GM12801 (cell line): ENCODE data around the gene CLEC3A.

ENCODE experiments used
- TF ChIP-seq, protein P1 (sequence below): IDR thresholded peaks from one replicate; pipeline ENCODE4 v1.5.1; 2011; ENCODE audit warnings: control low read depth; ENCODE audit not compliant: insufficient read length; ENCODE audit errors: extremely low read depth

The CLEC3A gene, protein sequence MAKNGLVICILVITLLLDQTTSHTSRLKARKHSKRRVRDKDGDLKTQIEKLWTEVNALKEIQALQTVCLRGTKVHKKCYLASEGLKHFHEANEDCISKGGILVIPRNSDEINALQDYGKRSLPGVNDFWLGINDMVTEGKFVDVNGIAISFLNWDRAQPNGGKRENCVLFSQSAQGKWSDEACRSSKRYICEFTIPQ

DNA sequence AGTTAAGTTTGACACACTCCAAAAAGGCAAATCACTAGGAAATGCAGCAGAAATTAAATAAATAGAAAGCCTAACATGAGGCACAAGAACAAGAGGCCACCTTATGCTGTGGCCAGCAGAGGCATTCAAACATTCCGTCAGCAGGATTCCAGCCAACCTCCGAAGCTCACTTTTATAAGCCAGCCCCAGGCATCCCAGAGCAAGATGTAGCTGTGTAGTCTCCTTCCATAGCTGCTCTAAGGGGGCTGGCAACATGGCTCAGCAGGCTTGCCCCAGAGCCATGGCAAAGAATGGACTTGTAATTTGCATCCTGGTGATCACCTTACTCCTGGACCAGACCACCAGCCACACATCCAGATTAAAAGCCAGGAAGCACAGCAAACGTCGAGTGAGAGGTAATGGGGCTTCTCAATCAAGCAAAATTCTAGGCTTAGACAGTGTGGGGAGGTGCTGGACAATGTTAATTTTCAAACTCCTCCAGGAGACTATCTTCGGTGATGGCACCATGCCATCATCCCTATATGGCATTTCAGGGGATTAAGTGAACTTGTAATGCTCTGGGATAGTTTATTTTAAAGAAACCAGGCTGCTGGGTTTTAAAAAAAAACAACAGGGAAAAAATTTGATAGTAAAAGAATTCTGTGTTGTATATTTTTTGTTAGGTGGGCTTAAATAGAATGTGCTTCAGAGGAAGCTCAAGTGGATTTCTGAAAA is at the start of gene CLEC3A:
TSS of gene CLEC3A (plus strand) at position 202 of the 714 bp plus-strand sequence. CDS start at position 281, 79 bp downstream.
- TF ChIP-seq, protein P1, sequence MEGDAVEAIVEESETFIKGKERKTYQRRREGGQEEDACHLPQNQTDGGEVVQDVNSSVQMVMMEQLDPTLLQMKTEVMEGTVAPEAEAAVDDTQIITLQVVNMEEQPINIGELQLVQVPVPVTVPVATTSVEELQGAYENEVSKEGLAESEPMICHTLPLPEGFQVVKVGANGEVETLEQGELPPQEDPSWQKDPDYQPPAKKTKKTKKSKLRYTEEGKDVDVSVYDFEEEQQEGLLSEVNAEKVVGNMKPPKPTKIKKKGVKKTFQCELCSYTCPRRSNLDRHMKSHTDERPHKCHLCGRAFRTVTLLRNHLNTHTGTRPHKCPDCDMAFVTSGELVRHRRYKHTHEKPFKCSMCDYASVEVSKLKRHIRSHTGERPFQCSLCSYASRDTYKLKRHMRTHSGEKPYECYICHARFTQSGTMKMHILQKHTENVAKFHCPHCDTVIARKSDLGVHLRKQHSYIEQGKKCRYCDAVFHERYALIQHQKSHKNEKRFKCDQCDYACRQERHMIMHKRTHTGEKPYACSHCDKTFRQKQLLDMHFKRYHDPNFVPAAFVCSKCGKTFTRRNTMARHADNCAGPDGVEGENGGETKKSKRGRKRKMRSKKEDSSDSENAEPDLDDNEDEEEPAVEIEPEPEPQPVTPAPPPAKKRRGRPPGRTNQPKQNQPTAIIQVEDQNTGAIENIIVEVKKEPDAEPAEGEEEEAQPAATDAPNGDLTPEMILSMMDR, result no peak

DNA sequence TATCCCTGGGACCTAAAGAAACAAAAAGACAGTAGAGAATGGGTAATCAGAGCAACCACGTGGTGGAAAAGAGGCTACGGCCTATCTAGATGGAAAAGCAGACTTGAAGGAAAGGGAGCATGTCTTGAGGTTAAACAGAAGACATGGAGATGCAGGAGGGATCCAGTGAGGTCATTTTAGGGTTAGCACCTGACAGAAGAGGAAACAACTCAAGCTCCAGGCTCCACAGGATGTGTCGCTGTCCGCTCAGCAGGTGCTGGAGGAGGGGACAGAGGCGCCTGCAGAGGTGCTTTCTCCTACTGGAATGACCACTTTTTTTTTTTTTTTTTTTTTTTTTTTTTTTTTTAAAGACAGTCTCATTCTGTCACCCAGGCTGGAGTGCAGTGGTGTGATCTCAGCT is 47.5 kb upstream of the CLEC3A start:
- TF ChIP-seq, protein P1, result no peak

DNA sequence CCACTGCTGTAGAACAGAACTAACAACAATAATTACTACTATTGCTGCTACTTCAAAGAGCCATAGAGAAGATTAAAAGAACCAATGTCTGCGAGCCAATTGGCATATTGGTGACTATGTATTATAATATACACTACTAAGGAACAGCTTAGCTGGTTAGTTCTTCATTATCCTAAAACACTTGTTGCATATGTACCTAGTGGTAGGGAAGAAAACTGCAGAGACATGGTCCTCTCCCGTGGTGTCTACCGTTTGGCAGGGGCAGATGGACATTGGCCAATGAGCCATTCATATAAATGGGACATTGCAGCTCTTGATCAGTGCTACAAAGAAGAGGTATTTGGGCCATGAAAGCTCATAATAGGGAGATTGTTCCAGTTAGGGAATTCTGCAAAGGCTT is 46.4 kb upstream of the CLEC3A start:
- TF ChIP-seq, protein P1, result no peak

DNA sequence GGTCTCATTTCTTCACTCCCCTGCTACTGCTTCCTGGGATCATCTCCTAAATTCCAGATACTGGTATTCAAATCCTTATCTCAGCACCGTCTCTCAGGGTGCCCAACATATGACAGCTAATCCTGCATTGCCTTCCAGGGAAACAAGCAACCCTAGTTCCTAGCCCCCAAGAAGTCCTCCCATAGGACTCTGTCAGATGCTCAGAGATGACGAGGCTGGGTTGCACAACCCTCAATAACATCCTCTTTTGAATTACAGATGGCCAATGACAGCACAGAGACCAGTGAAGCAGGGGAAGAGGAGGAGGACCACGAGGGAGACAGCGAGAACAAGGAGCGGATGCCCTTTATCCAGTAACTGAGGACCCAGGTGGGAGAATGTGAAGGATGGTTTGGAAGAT is 45.0 kb upstream of the CLEC3A start:
- TF ChIP-seq, protein P1, result no peak

DNA sequence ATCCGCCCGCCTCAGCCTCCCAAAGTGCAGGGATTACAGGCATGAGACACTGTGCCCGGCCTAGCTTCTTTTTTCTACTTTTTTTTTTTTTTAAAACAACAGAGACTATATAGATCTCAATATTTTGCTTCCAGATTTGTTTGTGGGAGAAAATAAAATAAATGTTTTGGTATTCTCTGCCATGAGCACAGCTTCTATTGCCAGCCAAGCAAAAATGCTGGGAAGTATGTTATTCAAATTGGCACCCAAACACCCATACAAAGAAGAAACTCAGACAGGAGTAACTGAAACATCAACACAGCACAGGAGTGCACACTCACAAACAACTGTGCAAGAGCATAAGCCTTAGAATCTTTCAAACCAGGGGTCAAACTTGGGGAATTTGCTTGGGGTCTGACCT is 37.2 kb upstream of the CLEC3A start:
- TF ChIP-seq, protein P1, result no peak

DNA sequence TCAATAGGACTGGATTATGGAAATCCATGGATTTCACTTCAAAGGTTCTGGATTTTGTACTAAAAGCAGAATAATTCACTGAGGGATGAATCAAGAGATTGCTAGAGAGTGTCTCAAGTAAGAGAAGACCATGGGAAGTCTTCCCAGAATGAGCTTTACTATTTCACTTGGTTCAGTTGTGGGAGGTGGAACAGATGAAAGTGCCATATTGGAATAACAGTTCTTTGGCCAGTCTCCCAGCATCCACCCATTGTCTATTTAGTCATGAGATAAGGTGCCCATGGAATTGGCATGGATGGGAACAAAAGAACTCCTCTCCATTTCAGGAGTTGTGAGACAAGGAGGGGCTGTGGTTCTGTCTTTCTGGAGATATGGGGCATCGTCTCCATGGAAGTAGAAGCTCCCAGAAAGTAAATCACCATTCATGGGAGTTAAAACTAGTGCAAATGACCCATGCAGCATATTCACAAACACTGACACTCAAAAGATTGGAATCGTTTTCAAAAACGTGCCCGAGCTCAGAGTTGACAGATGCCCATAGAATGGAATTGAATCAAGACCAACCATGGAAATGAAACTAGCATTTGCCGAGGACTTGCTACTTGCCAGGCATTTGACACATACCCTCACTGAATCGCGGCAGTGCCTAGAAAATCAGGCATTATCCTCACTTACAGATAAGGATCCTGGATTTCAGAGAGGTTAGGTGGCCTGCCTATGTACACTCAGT is 36.2 kb upstream of the CLEC3A start:
- TF ChIP-seq, protein P1, result no peak

DNA sequence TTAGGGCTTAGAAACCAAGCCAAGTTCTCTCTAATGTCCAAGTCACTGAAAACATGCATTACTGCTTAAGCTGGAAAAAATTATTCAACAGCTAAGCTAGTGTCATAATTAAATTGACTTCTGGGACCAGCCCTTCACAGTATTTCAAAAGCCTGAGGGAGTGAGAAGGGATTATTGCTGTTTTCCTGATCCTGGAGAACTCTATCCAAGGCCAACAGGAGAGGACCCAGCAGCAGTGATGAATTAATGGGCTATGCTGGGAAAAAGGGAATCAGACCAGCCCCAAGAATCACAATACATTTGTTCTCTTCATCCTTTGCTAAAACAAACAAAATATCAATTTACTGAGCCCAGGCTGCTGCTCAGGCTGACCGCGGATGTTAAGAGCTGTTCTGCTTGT is 34.5 kb upstream of the CLEC3A start:
- TF ChIP-seq, protein P1, result no peak
